Colon (tissue), 2 donors: ENCODE results near the gene RABGAP1.

Experiments
- FAIRE-seq: peaks from 2 replicates; lab custom pipeline; 2012; peaks lifted over from hg19 to GRCh38; lab: Jason Lieb, UNC
- donor health status: control.
- donor health status: control.

Gene RABGAP1

DNA sequence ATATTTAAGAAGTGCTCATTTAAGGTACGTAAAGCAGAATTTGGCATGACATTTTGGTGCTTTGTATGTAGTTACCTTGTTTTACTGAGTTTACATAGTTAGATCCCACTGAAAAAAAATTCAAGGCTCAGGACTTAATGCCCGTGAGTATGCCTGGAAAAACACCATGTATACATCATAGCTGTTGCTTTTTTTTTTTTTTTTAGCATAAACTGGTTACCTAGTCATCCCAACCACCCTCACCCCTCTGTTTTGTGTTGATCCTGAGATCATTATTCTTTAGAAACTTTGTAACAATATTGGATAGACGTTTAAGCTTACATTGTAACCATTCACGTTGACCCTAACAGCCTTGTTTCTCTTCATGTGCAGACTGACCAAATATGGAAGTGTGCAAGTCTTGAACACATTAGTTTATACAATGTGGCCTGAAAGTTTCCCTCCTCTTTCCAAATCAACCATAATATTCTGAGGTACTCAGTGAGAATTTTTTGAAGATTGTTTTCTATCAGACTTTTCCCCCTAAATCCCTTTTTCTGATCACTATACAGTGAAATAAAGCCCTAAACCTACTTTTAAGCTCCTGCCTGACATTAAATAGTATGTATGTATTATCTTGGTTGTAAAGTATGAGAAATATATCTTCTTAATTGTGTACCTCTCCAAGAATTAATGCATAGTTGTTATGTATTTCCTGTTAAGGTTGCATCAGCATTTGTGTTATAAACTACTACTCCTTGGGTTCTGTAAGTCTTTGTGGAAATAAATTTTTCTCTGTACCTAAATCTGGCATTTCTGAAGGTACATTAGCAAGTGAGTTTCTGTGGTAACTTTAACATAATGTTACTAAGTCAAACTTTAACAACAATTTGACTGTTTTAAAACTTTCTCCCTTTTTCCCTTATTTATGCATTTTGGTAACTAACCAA lies 4.4 kb downstream of the RABGAP1 start:
- FAIRE-seq, result no peak

DNA sequence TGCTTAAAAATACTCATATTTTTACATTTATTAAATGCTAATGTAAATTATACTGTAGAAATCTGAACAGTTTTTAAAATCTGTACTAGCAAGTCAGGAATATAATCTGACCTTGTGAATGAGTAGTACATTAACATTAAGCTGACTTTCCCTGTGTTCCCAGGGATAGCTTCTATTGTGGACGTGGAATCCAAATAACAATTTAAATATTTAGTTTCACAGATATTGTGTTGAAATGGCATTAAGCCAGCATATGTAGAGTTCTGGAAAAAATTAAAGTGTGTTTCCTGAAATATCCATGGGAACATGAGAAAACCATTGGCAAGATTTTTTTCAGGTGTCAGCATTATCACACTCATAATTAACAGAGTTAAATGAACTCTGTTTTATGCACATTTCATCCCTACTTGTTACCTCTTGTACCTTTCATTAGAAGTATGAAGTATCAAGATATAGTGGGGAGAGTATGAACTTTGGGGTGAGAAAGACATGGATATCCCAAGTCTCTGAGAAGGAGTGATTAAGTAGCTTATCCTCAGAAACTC lies 5.7 kb downstream of the RABGAP1 start:
- no peak for FAIRE-seq

DNA sequence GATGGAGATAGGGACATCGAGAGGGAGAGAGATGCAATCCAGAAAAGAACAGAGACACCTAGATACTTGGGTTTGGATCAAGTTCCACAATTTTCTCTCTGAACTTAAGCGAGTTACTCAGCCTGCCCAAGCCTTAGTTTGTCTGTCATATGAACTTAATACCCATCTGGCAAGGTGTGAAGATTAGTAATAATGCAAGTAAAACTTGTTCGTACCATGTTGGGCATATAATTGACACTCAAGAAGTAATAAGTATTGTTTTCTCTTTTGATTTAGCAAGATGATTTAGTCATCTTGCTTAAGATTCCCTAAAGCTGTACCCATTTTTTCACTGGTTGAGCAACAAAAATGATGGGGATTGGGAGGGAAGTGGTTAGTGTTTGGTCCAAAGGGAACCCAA lies 7.5 kb downstream of the RABGAP1 start:
- no peak for FAIRE-seq

DNA sequence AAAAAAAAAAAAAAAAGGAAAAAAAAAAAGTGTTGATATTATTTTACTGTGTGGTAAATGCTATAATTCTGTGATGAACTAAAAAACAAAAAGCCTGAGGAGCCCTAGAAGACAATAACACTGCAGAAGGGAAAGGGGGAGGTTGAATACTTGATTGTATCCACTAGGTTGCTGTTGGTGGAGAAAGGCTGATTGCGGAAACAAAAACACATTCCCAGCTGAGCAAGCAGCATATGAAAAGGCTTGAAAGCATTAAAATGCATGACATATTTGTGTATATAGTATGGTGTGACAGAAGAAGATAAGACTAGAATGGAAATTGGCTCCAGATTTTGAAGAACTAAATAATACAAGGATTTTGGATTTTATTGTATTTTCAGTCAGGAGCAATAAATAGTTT lies 8.9 kb downstream of the RABGAP1 start:
- no peak for FAIRE-seq

DNA sequence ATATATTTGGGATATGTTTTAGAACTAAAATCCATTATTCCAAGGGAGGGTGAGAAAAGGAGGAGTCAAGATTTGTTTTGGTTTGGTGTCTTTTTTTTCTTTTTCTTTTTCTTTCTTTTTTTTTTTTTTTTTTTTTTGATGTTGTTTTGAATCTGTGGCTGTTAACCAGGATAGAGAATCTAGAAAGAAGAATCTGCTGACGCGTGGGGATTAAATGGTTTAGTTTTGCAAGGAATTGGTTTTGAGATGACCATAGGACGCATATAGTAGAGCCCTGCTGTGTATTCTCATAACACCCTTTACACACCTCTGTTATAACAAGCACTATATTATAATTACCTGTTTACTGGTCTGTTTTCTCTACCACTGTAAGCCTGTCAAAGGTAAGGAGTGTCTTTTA lies 9.4 kb downstream of the RABGAP1 start:
- no peak for FAIRE-seq

DNA sequence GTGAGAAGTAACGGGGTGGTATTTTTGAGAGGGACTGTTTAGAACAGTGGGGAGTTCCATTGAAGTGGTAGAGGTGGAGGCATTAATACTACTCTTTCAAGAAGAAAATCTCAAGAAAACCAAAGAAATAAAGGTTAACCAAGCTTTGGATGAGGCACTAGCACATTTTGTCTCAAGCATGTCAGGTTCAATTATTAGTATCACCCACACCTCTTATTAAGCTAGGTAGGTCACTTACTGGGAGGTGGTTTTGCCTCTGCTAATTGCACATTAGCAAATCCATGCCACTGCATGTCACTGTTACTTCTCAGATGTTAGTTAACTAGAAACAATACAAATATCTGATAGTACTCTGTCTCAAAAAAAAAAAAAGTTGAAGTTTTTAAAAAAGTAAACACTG lies 10.2 kb downstream of the RABGAP1 start:
- no peak for FAIRE-seq

DNA sequence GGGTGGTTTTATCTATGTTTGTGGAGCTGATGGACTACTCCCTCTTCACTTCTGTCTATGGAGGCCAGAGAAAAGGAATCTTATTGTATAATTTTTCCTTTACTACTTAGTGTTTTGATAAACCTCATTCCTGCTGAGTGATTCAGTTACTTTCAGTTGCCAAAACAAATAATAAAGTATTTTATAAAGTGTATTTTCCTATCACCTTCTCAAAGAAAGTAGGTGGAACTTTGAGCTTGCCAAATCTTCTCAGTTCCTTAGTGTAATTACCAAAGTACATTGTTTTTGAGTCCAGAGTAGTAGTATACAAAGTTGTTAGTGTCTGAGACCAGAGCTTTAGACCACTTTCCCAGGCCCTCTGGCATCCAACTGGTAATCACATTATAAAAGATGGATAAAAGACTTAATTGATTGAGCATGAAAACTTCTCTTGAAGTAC lies 13.5 kb downstream of the RABGAP1 start:
- no peak for FAIRE-seq

DNA sequence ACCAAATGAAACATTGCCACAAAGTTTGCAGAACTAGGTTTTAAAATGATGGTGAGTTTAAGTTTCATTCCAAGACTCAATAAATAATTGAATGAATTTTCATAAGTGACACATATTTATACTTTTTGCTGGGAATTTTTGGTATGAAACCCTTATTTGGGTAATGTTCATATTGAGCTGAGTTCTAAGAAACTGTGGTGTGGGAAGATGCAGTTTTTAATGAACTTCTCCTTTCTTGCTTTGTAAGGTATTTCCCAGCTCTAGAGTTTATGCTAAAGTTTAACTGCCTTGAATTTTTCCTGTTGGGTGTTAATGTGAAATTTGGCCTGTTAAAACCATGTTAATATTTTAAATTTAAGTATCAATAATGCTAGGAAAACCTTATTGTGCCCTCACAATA lies 15.1 kb downstream of the RABGAP1 start:
- no peak for FAIRE-seq

DNA sequence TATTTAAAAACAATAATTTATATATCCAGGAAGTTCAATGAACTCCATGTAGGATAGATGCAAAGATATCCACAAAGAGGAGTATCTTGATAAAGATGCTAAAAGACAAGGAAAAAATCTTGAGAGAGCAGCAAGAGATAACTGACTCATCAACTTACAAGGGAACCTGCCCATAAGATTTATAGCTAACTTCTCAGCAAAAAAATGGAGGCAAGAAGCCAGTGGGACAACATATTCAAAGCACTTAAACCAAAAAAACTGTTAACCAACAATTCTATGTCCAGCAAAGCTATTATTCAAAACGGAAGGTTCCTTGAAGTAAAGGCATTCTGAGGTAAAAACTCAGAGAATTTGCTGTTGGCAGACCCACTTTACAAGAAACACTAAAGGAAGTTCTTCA lies 20.3 kb downstream of the RABGAP1 start:
- no peak for FAIRE-seq

DNA sequence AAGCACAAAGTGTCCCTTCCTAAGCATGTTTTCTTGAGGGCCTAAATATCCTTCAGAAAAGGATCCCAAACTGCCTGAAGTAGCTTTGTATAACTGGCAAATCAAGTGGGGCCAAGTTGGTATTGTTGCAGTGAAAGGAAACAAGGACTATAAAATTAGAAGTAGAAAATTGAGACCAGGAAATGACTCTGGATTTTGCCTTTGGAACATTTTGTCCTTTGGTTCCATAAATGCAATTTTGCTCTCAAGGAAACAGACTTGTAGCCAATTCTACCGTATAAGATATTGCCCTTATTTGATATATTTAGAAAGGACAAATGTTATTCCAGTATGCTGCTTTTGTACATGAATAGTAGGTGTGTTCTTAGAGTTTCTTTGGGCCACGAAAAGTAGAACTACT lies 34.4 kb downstream of the RABGAP1 start:
- FAIRE-seq, result no peak

DNA sequence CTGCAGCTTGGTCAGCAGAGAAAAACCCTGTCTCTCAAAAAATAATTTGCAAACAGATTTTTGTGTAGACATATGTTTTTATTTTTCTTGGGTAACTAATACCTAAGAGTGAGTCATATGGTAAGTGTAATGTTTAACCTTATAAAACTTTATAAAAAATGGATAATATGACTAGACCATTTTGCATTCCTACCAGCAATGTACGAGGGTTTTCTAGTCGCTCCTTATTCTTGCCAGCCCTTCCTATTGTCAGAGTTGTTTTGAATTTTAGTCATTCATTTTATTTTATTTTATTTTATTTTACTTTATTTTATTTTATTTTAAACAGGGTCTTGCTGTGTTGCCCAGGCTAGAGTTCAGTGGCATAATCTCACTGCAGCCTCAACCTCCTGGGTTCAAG lies 37.8 kb downstream of the RABGAP1 start:
- FAIRE-seq, result no peak

DNA sequence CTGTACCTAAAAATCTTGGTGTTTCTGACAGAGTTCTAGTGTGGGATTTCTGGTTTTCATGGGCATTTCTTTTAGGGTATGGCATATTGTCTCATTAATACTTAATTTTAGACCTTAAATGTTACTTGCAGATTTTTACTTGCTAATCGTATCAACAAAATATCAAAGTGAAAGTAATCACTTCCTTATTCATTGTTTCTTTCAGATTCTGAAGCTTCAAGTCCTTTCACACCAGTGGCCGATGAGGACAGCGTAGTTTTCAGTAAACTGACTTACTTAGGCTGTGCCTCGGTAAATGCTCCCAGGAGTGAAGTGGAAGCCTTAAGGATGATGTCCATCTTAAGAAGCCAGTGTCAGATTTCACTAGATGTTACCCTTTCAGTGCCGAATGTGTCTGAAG lies 45.2 kb downstream of the RABGAP1 start:
- no peak for FAIRE-seq

DNA sequence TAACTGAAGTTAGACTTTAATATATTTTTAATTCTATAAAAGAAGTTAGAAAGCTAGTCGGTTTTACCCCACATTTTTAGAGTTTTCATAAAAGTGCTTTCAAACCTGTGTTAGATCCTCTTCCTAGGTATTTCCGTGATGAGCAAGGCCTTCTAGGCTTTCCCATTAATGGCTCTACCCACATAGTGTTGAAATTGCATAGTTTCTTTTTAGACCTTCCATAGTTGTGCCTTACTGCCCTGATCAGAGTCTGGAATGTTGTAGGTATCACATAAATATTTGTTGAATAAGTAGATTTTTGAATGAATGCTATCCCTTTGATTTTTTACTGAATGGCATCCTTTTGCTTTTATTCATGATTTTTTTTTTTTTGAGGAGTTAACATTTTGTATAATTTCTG lies 47.3 kb downstream of the RABGAP1 start:
- FAIRE-seq, result no peak

DNA sequence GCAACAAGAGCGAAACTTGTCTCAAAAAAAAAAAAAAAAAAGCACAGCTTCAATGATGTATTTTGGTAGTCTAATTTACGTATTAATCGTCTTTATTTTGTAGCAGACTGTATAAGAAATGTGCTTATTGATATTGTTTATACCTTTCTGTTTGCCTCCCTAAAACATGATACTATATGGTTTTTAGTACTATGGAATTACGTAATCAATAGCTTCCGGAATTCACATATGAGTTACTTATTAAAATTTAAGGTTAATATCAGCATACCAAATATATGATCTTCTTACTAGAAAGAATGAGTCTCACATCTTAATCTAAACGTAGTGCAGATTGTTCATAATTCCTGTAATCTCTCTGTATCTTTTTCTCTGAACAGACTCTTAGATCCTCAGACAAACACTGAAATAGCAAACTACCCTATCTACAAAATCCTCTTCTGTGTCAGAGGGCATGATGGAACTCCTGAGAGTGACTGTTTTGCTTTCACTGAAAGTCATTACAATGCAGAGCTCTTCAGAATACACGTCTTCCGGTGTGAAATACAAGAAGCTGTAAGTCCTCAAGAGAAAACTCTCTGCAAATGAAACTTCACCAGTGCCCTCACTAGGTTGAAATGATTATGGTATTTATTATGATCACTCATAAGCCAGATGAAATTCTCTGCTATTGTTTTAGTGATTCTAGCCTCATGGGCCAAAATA lies 48.3 kb downstream of the RABGAP1 start:
- FAIRE-seq, result no peak

DNA sequence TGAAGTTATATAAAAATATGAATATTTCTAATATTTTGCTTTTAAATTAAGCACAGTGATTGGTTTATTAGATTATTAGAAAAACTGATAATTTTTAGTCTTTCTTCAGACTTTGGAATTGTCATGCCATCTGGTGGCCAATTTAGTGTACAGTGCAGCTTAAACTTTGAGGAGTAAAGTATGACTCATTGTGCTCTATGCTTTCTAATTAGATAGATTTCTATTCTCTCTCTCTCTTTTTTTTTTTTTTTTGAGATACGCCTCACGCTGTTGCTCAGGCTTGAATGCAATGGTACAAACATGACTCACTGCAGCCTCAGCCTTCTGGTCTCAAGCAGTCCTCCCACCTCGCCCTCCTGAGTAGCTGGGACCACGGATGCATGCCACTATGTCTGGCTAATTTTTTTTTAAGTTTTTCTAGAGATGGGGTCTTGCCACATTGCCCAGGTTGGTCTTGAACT lies 50.6 kb downstream of the RABGAP1 start:
- peak; percentile 78 for FAIRE-seq

DNA sequence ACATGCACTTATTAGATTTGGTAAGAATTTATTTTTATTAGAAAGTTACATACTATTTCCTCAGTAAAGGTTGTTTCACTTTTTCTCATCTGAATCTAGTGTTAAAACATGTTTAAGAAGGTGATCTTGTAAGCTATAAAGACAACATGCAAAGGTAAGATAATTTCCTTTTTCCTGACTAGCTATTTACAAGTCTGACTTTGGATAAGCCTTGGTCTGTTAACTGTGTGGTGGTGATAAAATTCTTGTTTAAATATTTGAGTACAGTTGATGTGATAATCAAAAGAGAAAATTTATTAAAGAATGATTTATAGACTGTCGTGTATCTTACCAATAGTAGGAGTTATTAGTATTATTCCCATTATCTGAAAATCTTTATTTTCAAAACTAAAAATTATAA lies 55.8 kb downstream of the RABGAP1 start:
- peak; percentile 51 for FAIRE-seq

DNA sequence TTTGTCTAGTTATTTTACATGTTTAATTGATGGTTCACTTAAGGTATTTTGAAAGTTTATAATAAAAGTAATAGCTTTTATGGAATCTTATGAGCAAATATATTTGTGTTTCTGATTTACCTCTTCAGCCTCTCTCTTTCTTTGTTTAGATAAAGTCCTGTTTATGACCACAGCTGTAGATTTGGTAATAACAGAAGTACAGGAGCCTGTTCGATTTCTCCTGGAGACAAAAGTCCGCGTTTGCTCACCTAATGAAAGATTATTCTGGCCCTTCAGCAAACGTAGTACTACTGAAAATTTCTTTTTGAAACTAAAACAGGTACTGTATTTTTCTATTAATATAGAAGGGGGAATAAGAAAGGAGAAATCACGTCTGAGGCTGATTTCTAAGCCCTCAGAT lies 57.6 kb downstream of the RABGAP1 start:
- FAIRE-seq, result no peak

DNA sequence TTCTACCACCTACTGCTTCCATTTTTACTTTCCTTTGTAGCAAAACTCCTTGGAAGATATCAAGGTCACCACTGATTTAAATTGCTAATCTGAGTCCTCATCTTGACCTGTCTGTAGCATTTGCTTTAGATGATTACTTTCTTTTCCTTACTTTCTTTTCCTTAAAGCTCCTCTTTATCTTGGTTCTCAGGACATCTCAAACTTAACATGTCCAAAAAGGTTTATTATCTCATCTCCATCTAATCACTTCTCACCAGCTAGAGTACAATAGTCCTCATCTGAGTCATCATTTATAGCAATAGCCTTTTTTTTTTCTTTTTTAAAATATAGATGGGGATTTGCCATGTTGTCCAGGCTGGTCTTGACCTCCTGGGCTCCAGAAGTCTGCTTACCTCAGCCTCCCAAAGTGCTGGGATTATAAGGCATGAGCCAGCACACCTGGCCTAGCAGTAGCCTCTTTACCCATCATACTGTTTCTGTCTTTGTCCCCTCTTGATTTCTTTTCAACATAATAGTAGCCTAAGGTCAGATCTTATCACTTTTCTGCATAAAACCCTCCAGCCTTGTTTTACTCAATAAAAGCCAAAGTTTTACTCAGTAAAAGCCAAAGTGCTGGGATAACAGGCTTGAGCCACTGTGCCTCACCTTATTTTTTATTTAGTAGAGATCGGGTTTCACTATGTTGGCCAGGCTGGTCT lies 59.7 kb downstream of the RABGAP1 start:
- no peak for FAIRE-seq

DNA sequence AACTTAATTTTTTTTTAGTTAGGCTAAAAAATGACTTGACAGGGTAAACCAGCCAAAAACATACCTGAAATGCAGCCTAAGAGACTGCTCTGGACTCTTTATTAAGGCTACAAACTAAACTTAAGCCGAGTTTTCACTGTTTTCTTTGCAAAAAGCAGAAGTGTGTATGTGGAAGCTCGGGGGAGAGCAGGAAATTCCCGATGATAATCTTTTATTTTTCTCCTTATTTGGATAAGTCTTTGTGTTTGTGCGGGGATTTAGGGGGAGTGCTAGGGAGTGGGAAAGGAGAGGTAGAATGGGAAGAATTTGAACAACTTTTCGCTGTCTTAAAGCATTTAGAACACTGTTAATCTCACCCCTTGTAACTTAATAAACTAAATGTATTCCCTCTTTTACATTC lies 61.9 kb downstream of the RABGAP1 start:
- FAIRE-seq, result no peak

DNA sequence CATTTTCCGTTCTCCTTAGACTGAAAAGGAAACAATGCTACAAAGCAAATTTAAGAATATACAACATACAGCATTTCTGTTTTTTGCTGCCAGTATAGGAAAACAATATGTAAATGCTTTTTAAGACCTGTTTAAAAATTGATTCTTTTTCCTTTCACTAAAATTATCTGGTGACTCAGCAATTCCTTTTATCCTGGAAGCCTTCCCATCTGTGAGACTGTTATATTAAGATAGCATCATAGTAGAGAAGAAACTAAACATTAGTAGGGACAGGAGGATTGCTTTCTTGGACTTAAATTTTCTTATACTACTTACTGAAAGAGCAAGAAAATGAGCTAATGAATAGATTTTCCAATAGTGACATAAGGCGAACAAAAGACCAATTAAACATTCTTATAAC lies 62.6 kb downstream of the RABGAP1 start:
- FAIRE-seq, result no peak

DNA sequence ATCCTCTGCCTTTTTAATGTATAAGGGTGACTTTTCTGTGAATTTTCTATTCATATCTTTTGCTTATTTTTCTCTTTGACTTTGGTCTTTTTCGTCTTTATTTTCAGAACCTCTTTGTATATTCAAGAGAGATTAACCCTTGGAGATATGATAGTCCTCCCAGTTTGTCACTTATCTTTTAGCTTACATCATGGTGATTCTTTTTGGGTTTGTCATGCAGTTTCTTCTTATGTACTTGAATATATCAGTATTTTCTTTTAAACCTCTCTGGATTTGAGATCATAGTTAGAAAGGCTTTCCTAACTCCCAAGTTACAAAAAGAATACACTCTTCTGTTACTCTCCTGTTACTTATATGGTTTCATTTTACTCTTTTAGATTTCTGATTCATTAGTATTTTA lies 65.1 kb downstream of the RABGAP1 start:
- FAIRE-seq, result no peak

DNA sequence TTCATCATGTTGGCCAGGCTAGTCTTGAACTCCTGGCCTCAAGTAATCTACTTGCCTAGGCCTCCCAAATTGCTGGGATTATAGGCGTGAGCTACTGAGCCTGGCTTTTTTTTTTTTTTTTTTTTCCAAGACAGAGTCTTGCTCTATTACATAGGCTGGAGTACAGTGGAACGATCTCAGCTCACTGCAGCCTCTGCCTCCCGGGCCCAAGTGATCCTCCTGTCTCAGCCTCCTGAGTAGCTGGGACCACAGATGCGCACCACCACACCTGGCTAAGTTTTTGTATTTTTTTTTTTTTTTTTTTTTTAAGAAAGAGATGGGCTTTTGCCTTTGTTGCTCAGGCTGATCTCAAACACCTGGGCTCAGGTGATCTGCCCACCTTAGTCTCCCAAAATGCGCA lies 66.4 kb downstream of the RABGAP1 start:
- no peak for FAIRE-seq

DNA sequence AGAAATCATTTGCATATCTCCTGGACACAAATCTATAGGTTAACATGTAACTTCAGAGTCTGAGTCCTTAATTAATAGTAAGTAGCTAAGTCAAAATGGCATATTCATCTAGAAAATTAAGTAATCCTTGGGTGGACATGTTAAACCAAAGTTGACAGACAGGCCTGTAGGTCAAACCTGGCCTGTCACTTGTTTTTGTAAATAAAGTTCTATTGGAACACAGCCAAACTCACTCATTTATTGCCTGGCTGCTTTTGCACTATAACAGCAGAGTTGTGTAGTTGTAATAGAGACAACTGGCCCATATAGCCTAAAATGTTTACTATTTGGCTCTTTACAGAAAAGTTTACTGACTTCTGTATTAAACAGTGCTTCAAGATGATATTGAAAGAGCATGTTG lies 68.1 kb downstream of the RABGAP1 start:
- FAIRE-seq, result no peak
